ENCODE results near the gene KPTN.

- TF ChIP-seq YY1 (IDR thresholded peaks at IDR 0.05): no peak
- TF ChIP-seq ATF3 (IDR thresholded peaks at IDR 0.05): no peak
- no peak for TF ChIP-seq TAF1 (conservative IDR thresholded peaks at IDR 0.05)
Observed at GRCh38 chr19:47438793-47439220, 45.2 kb downstream of the KPTN start.

Data from liver (tissue), 2 donors.